Choroid plexus epithelial cell (primary cell): Measurements from ENCODE around the gene FGFRL1.

ENCODE experiments used
- DNase-seq: peaks from one replicate; pipeline ENCODE4 v3.0.0-alpha.2; 2010; ENCODE audit warnings: low read depth
- H3K4me3 ChIP-seq: 2 replicates; pipeline ENCODE4 v1.5.1; 2011; ENCODE audit warnings: low read depth, mild to moderate bottlenecking, control low read depth, low read length, moderate library complexity
- TF ChIP-seq, protein P1 (sequence below): conservative IDR thresholded peaks from 2 replicates; pipeline ENCODE4 v1.5.1; 2011; ENCODE audit warnings: low read depth, mild to moderate bottlenecking, control low read depth, inconsistent platforms, low read length, moderate library complexity

Gene FGFRL1

DNA sequence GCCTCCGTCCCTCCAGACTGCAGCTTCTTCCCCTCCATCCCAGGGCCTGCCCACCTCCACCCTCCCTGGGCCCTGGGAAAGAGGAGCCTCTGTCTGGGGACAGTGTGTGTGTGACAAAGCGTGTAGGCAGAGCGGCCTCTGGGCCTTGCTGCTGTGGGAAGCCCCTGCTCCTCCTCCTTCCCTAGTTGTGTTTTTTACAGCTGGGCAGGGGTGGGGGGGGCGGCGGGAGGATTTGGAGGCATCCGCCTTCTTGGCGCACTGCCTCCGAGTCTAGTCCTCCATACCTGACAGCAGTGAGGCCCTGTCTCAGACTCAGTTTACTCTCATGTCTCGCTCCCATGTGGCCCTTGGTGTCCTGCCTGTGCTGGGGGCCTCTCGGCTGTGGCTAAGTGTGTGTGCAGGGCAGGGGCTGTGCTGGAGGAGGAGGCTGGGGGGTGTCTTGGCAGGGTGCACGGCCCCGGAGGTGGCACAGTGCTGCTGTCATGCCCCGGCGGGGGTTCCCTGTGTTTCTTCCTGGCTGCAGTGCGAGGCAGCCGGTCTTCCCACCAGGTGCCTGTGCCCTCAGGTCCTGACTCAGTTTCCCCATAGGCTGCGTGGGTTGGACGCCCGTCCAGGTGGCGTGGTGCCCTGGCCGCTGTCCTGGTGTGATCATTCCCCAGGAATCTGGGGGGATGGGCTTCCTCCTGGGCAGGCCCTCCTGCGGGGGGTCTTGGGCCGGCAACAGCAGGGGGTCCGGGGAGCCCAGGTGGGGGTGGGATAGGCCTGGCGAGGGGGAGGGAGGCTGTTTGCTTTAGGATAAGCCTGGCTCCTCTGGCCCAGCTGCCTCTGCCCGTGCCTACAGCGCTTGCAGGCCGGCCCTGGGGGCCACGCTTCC is 7.0 kb downstream of the FGFRL1 start:
- no peak overlapping the region for H3K4me3 ChIP-seq
- DNase-seq, result no peak
- TF ChIP-seq, protein P1, sequence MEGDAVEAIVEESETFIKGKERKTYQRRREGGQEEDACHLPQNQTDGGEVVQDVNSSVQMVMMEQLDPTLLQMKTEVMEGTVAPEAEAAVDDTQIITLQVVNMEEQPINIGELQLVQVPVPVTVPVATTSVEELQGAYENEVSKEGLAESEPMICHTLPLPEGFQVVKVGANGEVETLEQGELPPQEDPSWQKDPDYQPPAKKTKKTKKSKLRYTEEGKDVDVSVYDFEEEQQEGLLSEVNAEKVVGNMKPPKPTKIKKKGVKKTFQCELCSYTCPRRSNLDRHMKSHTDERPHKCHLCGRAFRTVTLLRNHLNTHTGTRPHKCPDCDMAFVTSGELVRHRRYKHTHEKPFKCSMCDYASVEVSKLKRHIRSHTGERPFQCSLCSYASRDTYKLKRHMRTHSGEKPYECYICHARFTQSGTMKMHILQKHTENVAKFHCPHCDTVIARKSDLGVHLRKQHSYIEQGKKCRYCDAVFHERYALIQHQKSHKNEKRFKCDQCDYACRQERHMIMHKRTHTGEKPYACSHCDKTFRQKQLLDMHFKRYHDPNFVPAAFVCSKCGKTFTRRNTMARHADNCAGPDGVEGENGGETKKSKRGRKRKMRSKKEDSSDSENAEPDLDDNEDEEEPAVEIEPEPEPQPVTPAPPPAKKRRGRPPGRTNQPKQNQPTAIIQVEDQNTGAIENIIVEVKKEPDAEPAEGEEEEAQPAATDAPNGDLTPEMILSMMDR, result no peak

DNA sequence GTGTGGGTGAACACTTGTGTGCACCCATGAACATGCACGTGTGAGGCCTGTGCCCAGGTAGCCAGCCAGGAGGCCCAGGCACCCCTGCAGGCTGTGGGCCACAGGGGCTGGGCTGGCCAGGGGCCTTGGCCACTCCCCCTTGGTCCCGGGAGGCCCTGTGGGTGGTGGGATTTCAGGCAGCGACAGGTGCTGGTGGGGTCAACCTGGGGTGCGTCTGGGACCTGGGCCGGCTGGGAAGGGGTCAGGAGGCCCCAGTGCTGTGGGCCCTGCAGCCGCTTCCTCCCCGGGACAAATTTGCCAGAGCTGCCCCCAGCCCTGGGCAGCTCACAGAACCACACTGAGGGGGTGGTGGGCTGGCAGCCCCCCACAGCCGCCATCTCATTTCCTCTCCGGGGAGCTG is 7.9 kb downstream of the FGFRL1 start:
- TF ChIP-seq, protein P1, result no peak
- H3K4me3 ChIP-seq, result no peak overlapping the region
- no peak for DNase-seq

DNA sequence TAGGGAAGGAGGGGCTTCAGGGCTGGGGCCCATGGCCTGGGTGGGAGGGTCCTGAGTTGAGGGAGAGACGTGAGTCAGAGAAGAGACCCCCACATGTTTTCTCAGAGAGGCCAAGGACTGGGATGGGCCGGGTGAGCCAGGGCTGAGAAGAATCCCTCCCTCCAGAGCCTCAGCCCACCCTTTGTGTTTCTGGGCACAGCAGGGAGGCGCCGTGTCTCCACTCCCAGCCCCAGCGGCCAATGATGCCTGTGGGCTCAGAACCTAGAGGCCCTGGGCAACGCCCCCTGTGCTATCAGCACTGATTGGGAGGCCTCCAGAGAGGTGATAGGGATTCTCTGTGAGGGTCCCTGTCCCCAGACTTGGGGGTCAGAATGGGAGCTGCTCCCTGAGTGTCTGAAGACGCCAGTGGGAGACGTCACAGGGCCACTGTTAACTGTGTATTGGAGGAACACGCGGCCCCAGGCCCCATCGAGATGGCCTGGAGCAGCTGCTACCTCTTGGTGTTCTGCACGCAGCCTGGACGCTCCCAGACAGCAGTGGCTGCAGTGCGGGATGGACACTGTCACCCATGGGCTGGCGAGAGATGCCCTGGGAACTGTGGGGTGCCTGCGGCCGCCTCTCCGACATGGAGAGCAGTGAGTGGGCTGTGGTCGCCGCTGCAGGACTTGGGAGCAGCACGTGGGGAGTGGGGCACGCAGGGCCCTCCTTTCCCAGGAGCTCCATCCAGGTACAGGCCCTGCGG is 8.5 kb downstream of the FGFRL1 start:
- H3K4me3 ChIP-seq, result no peak overlapping the region
- DNase-seq, result no peak
- TF ChIP-seq, protein P1, result no peak

DNA sequence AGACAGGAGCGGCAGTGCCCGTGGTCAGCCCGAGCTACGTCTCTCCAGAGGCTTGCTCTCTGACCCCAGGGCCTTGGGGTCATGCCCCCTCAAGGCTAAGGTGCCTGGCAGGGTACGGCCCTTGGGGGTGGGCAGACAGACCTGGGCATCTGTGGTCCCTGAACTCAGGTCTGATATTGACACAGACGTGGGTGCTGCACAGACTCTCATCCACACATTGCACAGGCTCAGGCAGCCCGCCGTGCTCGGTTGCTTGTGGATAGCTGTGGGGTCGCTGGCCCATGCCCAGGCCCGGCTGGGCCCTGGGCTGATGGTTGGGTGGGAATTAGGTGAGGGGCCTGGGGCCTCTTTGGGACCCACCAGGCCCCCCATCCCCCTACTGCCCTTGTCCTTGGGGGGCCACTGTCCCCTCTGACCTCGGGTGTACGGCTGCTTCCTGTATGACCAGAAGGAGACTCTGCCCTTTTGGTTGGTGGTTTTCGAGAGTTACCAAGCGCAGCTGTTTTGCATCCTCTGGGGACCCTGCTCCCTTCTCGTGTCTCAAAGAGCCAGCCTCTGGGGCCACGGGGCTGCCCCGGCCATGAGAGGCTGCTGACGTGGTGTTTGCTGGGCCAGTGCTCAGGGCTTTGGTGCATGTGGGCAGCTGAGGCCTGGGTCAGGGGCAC is 10.1 kb downstream of the FGFRL1 start:
- no peak for DNase-seq
- no peak overlapping the region for H3K4me3 ChIP-seq
- TF ChIP-seq, protein P1, result no peak

DNA sequence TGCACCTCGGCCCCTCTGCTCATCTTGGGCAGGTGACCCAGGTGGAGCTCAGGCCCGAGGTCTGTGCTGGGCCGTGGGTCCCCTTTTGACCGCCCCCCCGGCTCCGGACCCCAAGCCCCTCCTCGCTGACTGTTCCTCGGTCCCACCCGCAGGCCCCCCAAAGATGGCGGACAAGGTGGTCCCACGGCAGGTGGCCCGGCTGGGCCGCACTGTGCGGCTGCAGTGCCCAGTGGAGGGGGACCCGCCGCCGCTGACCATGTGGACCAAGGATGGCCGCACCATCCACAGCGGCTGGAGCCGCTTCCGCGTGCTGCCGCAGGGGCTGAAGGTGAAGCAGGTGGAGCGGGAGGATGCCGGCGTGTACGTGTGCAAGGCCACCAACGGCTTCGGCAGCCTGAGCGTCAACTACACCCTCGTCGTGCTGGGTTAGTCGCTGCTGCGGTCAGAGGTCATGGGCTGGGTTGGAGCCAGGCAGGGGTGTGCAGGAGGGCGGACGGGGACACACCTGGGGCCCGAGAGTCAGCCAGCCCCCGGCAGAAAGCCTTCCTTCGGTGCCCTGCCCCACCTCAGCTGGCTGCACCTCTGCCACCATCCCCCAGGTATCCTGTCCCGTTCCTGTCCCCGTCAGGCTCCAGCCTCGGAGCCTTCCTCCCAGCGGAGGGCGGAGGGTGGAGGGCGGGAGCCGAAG is 10.8 kb downstream of the FGFRL1 start:
- TF ChIP-seq, protein P1, result no peak
- DNase-seq, result no peak
- H3K4me3 ChIP-seq, result no peak overlapping the region

DNA sequence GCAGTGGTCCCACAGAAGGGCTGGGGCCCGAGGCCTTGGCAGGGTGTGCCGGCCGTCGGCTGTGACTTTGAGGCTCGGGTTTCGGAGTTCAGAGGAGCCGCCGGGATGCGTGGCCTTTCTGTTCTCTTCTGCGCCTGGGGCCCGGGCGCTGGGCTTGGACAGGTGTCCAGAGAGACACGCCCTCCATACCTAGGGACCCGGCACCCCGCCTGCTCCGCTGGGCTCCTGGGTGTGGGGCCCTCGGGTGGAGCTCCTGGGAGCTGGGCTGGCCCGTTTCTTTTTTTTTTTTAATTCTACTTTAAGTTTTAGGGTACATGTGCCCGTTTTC is 11.3 kb downstream of the FGFRL1 start:
- no peak for DNase-seq
- H3K4me3 ChIP-seq, result no peak overlapping the region
- TF ChIP-seq, protein P1, result no peak
